ENCODE results near the gene CIAO2A.

DNA sequence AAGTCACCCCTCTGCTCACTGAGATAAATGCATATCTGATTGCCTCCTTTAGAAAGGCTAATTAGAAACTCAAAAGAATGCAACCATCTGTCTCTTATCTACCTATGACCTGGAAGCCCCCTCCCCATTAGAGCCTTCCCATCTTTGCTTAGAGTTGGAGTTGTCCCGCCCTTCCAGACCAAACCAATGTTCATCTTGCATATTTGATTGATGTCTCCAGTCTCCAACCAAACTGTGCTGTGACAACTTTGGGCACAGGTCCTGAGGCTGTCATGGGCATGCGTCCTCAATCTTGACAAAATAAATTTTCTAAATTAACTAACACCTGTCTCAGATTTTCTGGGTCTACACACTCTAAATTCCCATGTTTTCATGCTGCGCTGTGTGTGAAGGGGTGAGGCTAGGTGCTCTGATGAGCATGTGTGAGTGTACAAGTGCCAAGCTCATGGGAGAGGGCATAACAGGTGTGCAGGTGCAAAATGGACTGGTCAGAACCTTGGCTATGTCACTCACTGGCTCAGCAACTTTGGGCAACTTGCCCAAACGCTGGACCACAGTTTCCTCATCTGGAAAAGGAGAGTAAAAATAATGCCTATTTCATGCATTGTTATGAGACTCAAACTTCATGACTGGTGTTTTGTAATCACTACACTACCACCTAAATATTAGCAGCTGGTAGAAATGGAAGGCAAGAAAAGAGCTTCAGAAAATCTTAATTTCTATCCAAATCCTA, 54.6 kb downstream of the CIAO2A start:
- TF ChIP-seq POLR2A (IDR thresholded peaks at IDR 0.05), result no peak
- TF ChIP-seq, protein P1, sequence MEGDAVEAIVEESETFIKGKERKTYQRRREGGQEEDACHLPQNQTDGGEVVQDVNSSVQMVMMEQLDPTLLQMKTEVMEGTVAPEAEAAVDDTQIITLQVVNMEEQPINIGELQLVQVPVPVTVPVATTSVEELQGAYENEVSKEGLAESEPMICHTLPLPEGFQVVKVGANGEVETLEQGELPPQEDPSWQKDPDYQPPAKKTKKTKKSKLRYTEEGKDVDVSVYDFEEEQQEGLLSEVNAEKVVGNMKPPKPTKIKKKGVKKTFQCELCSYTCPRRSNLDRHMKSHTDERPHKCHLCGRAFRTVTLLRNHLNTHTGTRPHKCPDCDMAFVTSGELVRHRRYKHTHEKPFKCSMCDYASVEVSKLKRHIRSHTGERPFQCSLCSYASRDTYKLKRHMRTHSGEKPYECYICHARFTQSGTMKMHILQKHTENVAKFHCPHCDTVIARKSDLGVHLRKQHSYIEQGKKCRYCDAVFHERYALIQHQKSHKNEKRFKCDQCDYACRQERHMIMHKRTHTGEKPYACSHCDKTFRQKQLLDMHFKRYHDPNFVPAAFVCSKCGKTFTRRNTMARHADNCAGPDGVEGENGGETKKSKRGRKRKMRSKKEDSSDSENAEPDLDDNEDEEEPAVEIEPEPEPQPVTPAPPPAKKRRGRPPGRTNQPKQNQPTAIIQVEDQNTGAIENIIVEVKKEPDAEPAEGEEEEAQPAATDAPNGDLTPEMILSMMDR (IDR thresholded peaks at IDR 0.05), result no peak
